ENCODE measurements around the gene GAS2L3. TPM values are rescaled to one million over a fixed set of nuclear protein-coding genes. Genes with fewer than 3 reads are reported as not detected.

GAS2L3 gene
- total RNA-seq, 1 donor from 2014 or later = 32.5 TPM

GRCh38 chr12:100661300-100661951 lies 87.9 kb downstream of the GAS2L3 start:
- DNase-seq = no peak

DNA sequence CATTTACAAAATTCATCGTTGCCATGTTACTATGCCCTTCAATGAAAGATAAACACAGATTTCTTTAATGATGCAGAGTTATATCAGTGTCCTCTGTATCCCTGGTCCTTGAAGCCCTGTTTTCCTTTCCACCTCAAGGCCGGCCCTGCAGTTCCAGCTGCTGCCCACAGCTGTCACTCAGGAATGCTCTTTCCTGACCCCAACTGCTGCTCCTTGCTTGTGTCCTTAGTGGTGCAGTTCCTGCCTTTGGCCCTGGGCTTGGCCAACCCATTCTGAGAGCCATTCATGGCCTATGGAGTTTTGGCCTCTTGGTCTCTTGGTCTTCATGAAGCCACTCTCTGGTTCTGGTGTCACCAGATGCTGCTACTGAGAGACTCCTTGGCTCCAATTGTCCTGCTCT lies 93.1 kb downstream of the GAS2L3 start:
- no peak for DNase-seq

- DNase-seq = peak; percentile 72
Observed at GRCh38 chr12:100668945-100669536, 95.6 kb downstream of the GAS2L3 start.

GRCh38 chr12:100669922-100670321 lies 96.4 kb downstream of the GAS2L3 start:
- no peak for DNase-seq

DNA sequence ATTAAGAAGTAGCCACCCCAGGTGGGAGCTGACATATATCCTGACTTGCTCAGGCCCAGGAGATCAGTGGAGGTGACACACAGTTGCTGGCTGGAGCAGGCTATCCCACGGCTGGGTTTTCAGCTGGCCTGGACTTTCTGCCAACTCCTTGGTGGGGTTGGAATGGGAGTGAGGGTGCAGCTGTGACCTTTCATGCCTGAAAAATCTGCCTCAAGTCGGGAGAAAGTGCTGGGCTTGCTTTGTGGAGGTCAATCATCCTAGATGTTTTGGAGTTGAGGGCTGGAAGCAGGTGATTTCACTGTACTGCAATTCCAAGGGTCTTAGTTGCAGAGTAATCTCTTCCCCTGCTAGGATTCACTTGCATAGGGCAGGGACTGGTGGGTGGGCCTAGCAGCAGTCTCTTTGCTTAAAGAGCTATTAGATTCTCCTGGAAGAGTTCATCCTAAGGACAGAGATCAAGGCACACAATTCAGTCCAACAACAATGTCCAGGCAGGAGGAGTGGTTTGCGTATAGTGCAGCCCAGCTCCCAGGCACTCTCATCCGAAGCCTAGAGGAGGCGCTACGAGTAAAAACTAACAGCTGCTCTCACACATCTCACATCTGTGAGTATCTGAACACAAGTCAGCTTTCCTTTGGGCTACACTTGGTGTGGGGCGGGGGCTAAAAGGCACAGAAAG lies 98.1 kb downstream of the GAS2L3 start:
- DNase-seq = peak; percentile 40

GRCh38 chr12:100672075-100672592 lies 98.7 kb downstream of the GAS2L3 start:
- DNase-seq = no peak

GRCh38 chr12:100674036-100674888 lies 100.8 kb downstream of the GAS2L3 start:
- DNase-seq = no peak

Small RNA genes within 50 kb of the gene (small RNA-seq; reads per million reads assigned to genes)
- gene AC010200.2 (ENCODE audit: low replicate concordance) = not detected

Other genes with a start within 250 kb of the GAS2L3 start
- gene SLC17A8, start 216.6 kb upstream of the GAS2L3 start, total RNA-seq = 3.2 TPM
- gene NR1H4, start 99.8 kb upstream of the GAS2L3 start, total RNA-seq = 0.92 TPM
- 2.6 TPM for gene ANO4, start 221.1 kb downstream of the GAS2L3 start, total RNA-seq